HL-60/S4 (cell line): ENCODE measurements around the gene TIMP2.

ENCODE experiments used
- in situ Hi-C: fragments of 300-500 bp; cut with MboI; formaldehyde crosslinking; loops from 2 replicates; pipeline ENCODE4 v1.14.3; 2022; ENCODE audit warnings: low sequenced_read_pairs

Gene TIMP2

GRCh38 chr17:78840780-78841611 is 84.2 kb downstream of the TIMP2 start, which contains the start of gene USP36:
USP36 (minus strand) TSS chr17:78840814; CDS start chr17:78836363, 4,451 bp downstream.
- in situ Hi-C loops = no loop called here

GRCh38 chr17:78840530-78840779 is 84.7 kb downstream of the TIMP2 start:
- in situ Hi-C loops = no loop called here

- in situ Hi-C loops = no loop called here
These were observed 85.2 kb downstream of the TIMP2 start for GRCh38 chr17:78839762-78840529.

DNA sequence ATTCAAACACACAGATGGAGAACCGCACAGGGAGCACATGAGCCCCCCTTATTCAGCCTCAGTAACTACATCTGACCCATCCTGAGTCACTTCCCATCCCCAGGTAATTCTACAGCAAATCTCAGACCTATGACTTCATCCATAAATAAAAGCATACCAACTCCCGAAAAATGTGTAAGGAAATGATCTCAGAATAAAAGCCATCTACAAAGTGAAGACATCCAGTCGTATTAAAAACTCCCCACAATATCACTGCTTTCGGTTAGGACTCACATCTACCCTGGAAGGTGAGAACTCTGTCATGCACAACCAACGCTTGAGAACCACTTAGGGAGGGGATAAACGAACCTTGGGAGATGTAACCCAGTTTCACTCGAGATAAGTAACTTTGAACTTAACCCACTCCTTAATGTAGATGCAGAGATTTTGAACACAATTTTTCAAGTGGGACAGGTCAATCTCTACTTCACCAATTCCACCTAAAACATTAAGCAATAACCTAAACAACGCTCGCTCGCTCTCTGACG is 85.9 kb downstream of the TIMP2 start:
- in situ Hi-C loops = no loop called here

GRCh38 chr17:78838574-78839005 is 86.6 kb downstream of the TIMP2 start:
- in situ Hi-C loops = no loop called here

GRCh38 chr17:78836420-78837021 is 88.7 kb downstream of the TIMP2 start:
- in situ Hi-C loops = no loop called here

DNA sequence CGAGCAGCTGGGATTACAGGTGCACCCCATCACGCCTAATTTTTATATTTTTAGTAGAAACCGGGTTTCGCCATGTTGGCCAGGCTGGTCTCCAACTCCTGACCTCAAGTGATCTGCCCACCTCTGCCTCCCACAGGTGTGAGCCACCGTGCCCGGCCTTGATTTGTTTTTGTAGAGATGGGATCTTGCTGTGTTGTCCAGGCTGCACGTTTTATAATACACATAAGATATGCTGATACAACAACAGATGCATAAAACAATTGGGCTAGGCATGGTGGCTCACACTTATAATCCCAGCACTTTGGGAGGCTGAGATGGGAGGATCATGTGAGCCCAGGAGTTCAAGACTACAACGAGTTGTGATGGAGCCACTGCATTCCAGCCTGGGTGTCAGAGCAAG is 90.6 kb downstream of the TIMP2 start:
- in situ Hi-C loops = no loop called here

GRCh38 chr17:78832541-78832810 is 92.7 kb downstream of the TIMP2 start:
- in situ Hi-C loops = no loop called here

- in situ Hi-C loops = no loop called here
These were observed 93.3 kb downstream of the TIMP2 start for GRCh38 chr17:78831688-78832540.

GRCh38 chr17:78829477-78829876 is 95.7 kb downstream of the TIMP2 start:
- in situ Hi-C loops = no loop called here

DNA sequence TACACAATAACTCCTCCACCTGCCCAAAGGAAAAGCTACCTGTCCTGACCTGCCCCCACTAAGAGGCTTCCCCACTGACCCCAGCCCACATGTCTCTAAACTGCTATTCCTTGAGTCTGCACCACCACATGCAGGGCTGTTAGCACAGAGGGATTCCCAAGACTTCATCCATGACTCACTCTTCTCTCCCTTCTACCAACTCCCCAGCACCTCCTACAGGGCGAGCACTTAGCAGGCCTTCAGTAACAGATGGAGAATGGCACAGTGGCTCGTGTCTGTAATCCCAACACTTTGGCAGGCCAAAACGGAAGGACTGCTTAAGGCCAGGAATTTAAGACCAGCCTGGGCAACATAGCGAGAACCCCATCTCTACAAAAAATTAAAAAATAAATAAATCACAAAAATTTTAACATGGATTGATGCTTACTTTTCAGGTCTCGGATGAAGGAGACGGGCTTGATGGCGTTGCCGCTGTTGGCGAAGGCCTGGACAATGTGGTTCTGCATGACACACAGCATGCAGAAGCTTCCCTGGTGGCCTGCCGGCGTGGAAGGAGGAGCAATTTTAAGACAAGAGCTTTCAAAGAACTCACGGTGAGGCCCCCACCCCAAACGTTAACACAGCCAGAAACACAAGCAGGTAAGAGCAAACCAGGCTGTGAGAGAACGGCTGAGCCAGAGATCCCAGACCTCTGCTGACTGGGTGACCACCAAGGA is 96.6 kb downstream of the TIMP2 start:
- in situ Hi-C loops = no loop called here

DNA sequence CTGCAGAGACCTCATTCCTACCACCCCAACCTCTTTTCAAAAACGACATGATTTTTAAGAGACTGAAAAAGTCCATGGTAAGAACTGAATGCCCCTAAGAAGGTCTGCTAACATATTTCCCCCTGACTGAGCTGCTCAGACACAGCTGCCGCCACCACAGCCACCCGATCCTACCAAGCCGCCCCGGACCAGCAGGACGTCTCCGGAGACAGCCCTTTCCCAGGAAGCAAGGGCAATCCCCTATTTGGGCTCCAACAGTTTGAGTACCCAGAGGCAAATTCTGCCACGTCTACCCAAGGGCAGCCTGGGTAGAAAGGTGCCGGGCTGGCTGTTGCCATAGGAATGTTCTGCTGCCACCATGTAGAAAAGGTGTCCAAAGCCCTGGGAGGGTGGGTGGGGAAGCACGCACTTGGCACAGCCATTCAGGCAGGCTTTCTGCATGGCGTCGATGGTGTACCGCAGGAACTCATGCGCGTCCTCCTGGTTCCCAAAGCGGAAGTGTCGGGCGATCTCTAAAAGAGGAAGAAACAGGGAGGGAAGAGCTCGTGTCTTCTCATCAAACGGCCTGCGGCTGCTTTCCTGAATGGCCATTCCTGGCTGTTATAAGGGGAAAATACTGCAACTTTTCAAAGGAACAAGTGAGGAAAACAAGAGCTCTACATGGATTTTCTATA is 98.2 kb downstream of the TIMP2 start:
- in situ Hi-C loops = no loop called here

DNA sequence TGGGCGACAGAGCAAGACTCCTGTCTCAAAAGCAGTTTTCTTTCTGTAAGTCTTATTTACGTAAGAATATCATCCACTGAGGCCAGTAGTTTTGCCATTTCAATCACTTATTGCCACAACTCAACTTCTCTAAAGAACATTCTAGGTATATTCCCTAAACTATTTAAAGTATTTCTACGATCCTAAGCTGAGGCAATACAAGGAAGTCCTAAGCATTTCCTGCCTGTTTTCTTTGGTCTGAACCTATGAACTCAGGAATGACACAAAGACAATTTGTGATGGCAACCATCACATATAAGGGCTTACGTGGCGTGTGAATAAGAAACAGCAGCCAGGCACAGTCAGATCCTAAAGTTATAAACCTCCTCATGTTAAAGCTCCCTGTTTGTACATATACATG is 98.8 kb downstream of the TIMP2 start:
- in situ Hi-C loops = no loop called here

DNA sequence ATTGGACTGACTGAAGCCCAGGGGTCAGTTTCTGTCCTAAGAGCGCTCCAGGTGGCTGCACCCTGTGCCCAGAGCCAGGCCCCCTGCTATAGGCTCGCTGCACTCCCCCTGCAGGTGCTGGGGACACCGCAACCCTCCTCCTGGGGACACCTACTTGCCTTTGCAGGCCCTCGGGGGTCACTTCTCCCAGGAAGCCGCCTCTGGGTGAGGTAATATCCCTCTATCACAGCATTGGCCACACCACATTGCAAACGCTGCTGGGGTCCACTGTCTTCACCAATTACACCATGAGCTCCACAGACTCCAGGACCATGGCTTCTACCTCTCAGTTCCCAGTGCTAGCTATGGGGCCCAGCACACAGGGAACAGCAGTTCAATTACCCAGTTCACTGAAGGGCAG is 99.5 kb downstream of the TIMP2 start:
- in situ Hi-C loops = no loop called here

GRCh38 chr17:78824240-78824639 is 100.9 kb downstream of the TIMP2 start:
- in situ Hi-C loops = no loop called here

GRCh38 chr17:78823282-78824046 is 101.7 kb downstream of the TIMP2 start:
- in situ Hi-C loops = no loop called here

DNA sequence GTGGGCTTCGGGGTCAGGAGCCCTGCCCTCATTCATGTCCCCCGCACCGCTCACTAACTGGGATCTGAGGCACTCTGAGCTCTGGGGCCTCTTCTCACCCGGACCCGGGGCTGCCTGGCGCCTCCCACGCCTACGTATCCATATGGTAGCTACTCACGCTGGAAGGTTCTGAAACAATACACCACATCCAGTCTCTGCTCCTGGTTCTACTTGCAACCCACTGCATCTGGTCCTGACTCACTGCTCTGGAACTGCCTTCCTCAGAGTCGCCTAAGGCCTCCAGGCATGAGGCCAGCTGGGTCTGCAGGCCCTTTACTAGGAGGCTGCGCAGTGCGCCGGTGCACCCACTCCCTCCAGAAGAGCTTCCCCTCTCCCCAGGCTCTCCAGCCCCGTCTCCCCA is 102.6 kb downstream of the TIMP2 start:
- in situ Hi-C loops = no loop called here

- in situ Hi-C loops = no loop called here
These were observed 103.2 kb downstream of the TIMP2 start for GRCh38 chr17:78821961-78822360.

DNA sequence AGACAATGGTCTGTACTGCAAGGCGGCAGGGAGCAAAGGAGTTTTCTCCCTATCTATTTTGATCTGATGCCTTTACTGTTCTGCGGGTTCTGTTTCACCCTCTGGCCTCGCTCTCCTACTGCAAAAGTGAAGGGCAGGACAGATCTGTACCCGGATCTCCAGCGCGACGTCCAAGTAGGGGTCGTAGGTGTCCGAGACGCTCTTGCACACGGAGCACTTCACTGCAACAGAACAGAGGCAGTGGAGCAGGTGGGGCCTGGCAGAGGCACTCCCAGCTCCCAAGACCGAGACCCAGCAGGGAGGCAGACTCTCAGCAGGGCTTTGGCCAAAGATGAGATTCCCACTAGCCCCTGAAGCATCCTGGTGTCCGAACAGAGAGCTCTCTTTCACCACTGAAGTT is 104.3 kb downstream of the TIMP2 start:
- in situ Hi-C loops = no loop called here
